Tibial nerve (tissue), 4 donors: ENCODE measurements around the gene DSTYK. TPM values are rescaled to one million over a fixed set of nuclear protein-coding genes. Genes with fewer than 3 reads are reported as not detected.

Experiments used
- DNase-seq, 2 donors: peaks; one replicate each; pipeline ENCODE4 v3.0.0-alpha.2; 2019; ENCODE audit warnings: low spot score in 2 of 2
- H3K27ac ChIP-seq, 4 donors: fragments of 200-600 bp; sonication (generic) in 3 of 4; one replicate each; pipeline ENCODE4 v1.5.1; 2017 to 2019; ENCODE audit warnings: mild to moderate bottlenecking in 1 of 4
- H3K27me3 ChIP-seq, 2 donors: fragments of 200-600 bp; sonication (generic) in 1 of 2; one replicate each; pipeline versions ENCODE4 v1.5.1 to v1.6.0; 2017 to 2019
- H3K36me3 ChIP-seq, 3 donors: fragments of 200-600 bp; sonication (generic); one replicate each; pipeline ENCODE4 v1.5.1; 2018 to 2019
- H3K4me1 ChIP-seq, 4 donors: fragments of 200-600 bp; sonication (generic) in 3 of 4; one replicate each; pipeline ENCODE4 v1.5.1; 2017 to 2019
- H3K4me3 ChIP-seq, 4 donors: fragments of 200-600 bp; sonication (generic) in 3 of 4; one replicate each; pipeline ENCODE4 v1.5.1; 2017 to 2019; ENCODE audit warnings: mild to moderate bottlenecking in 1 of 4, moderate library complexity in 1 of 4
- H3K9me3 ChIP-seq, 4 donors: fragments of 200-600 bp; sonication (generic) in 3 of 4; one replicate each; pipeline ENCODE4 v1.5.1; 2017 to 2019
- CTCF ChIP-seq, 5 experiments: fragments of 200-600 bp in 3 of 5; fragments of 450-650 bp in 2 of 5; sonication (generic) in 3 of 5; IDR thresholded peaks; one replicate each; pipeline ENCODE4 v1.5.1; 2016 to 2019; ENCODE audit warnings: antibody characterized with exemption in 5 of 5, mild to moderate bottlenecking in 3 of 5, moderate library complexity in 2 of 5
- EP300 ChIP-seq, 2 donors: sonication (generic); formaldehyde crosslinking; IDR thresholded peaks; one replicate each; pipeline ENCODE4 v1.6.1; 2017; ENCODE audit warnings: antibody characterized with exemption in 2 of 2, mild to moderate bottlenecking in 1 of 2
- POLR2A ChIP-seq, 2 donors: fragments of 450-650 bp; IDR thresholded peaks; one replicate each; pipeline ENCODE4 v1.6.1; 2017; ENCODE audit warnings: antibody characterized with exemption in 2 of 2, mild to moderate bottlenecking in 2 of 2, moderate library complexity in 2 of 2
- WGBS, 2 donors: methylation state at CpG; one replicate each; pipeline ENCODE4 v1.1.5; 2018; 5-methylcytosine and 5-hydroxymethylcytosine counted together
- total RNA-seq, 4 donors: library from RNA; depleted of rRNA; stranded (reverse); fragments of >200 nt; gene quantifications; one replicate each; pipeline ENCODE4 v1.1.0, GENCODE V29; 2016

The DSTYK gene
- total RNA-seq, 4 donors from 2014 or later: 10.5 to 15.5 (median 14.1) TPM

GRCh38 chr1:205150651-205151428, 60.7 kb downstream of the DSTYK start:
- H3K36me3 ChIP-seq: peaks cover 0 to 95% (median 5%) of the 10 kb centered on the region in 3 donors
- no peak overlapping the region for H3K4me3 ChIP-seq
- no peaks in the 10 kb centered on the region for H3K27me3 ChIP-seq
- 90 to 92% methylated on average over 5 of the region's 5 CpGs for WGBS, 2 donors
- TF ChIP-seq EP300 (IDR thresholded peaks at IDR 0.05) (no peak), POLR2A (IDR thresholded peaks at IDR 0.05) (no peak), CTCF (IDR thresholded peaks at IDR 0.05) (no peak)
- peaks cover 0 to 2% (median 0%) of the 10 kb centered on the region in 4 donors for H3K9me3 ChIP-seq
- no peak for DNase-seq
- no peak overlapping the region for H3K27ac ChIP-seq
- H3K4me1 ChIP-seq: no peaks in the 10 kb centered on the region

GRCh38 chr1:205147191-205147835, 64.2 kb downstream of the DSTYK start:
- Histone ChIP-seq H3K4me3 (no peak overlapping the region), H3K27ac (no peak overlapping the region), H3K9me3 (no peaks in the 10 kb centered on the region), H3K36me3 (peaks cover 0 to 63% (median 0%) of the 10 kb centered on the region in 3 donors), H3K4me1 (peaks cover 0 to 11% (median 0%) of the 10 kb centered on the region in 4 donors), H3K27me3 (no peaks in the 10 kb centered on the region)
- WGBS, 2 donors: 69 to 70% methylated on average over 6 of the region's 6 CpGs
- no peak for DNase-seq
- no peak for TF ChIP-seq EP300 (IDR thresholded peaks at IDR 0.05)
- TF ChIP-seq CTCF (IDR thresholded peaks at IDR 0.05): no peak
- no peak for TF ChIP-seq POLR2A (IDR thresholded peaks at IDR 0.05)

- WGBS, 2 donors: 17 to 20% methylated on average over 1 of the region's 1 CpG
- peak overlapping the region in 1 of 4 donors; percentile 53 for H3K27ac ChIP-seq
- no peaks in the 10 kb centered on the region for H3K27me3 ChIP-seq
- no peaks in the 10 kb centered on the region for H3K9me3 ChIP-seq
- no peak overlapping the region for H3K4me3 ChIP-seq
- peaks cover 0 to 23% (median 5%) of the 10 kb centered on the region in 4 donors for H3K4me1 ChIP-seq
- peaks cover 0 to 41% (median 0%) of the 10 kb centered on the region in 3 donors for H3K36me3 ChIP-seq
- no peak for DNase-seq
- no peak for TF ChIP-seq EP300 (IDR thresholded peaks at IDR 0.05)
- no peak for TF ChIP-seq POLR2A (IDR thresholded peaks at IDR 0.05)
- no peak for TF ChIP-seq CTCF (IDR thresholded peaks at IDR 0.05)
Observed at GRCh38 chr1:205144751-205145150, 66.8 kb downstream of the DSTYK start.

GRCh38 chr1:205144046-205144720, 67.3 kb downstream of the DSTYK start:
- peaks cover 0 to 23% (median 5%) of the 10 kb centered on the region in 4 donors for H3K4me1 ChIP-seq
- 48 to 58% methylated on average over 1 of the region's 1 CpG for WGBS, 2 donors
- DNase-seq: no peak
- TF ChIP-seq CTCF (IDR thresholded peaks at IDR 0.05): no peak
- no peak for TF ChIP-seq EP300 (IDR thresholded peaks at IDR 0.05)
- TF ChIP-seq POLR2A (IDR thresholded peaks at IDR 0.05): no peak
- H3K27me3 ChIP-seq: no peaks in the 10 kb centered on the region
- H3K36me3 ChIP-seq: peaks cover 0 to 36% (median 0%) of the 10 kb centered on the region in 3 donors
- H3K4me3 ChIP-seq: no peak overlapping the region
- H3K9me3 ChIP-seq: no peaks in the 10 kb centered on the region
- H3K27ac ChIP-seq: no peak overlapping the region
